ENCODE results near the gene TMPRSS6.

Gene TMPRSS6

DNA sequence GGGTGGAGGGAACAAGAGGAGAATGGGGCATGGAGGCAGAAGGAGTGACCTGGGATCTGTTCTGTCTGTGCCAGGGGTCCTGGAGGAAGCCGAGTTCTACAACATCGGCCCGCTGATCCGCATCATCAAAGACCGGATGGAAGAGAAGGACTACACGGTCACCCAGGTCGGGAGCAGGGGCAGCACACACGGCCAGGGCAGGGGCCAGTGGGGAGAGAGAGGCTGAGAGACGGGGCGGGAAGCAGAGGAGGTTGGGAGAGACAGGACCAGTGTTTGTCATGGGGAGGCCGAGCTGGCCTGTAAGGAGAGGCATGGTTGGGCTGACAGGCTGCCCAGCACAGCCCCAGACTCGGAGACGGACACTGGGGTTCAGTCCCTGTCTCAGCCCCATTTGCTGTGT lies 53.3 kb downstream of the TMPRSS6 start:
- Histone ChIP-seq H3K4me3 (ENCODE audit: low read depth, low read length, poor library complexity, severe bottlenecking) (no peak overlapping the region), H3K27ac (ENCODE audit: low read depth, low read length, poor library complexity, severe bottlenecking) (no peak overlapping the region), H3K9ac (ENCODE audit: low read length) (no peak overlapping the region), H3K79me2 (ENCODE audit: insufficient read depth, low read length) (no peaks in the 10 kb centered on the region), H3K36me3 (ENCODE audit: insufficient read depth, low read length) (no peaks in the 10 kb centered on the region), H2AFZ (ENCODE audit: low read length) (no peak overlapping the region), H3K9me2 (ENCODE audit: low read depth, low read length) (no peaks in the 10 kb centered on the region), H3K27me3 (ENCODE audit: insufficient read depth, low read length) (peaks cover 10% of the 10 kb centered on the region; the same call in 1 of the 2 replicates), H3K4me2 (ENCODE audit: low read length) (no peak overlapping the region), H3K9me3 (ENCODE audit: low read length) (no peaks in the 10 kb centered on the region), H3K4me1 (ENCODE audit: insufficient read depth, low read length, severe bottlenecking) (peaks cover 9% of the 10 kb centered on the region), H3F3A (ENCODE audit: insufficient read depth, low read length) (no peaks in the 10 kb centered on the region), H4K20me1 (ENCODE audit: insufficient read depth, low read length) (no peaks in the 10 kb centered on the region)
- TF ChIP-seq CTCF (IDR thresholded peaks at IDR 0.05; ENCODE audit: low read length), result no peak
- no peak for TF ChIP-seq EZH2 (IDR thresholded peaks at IDR 0.05; ENCODE audit: borderline replicate concordance, low read length)

DNA sequence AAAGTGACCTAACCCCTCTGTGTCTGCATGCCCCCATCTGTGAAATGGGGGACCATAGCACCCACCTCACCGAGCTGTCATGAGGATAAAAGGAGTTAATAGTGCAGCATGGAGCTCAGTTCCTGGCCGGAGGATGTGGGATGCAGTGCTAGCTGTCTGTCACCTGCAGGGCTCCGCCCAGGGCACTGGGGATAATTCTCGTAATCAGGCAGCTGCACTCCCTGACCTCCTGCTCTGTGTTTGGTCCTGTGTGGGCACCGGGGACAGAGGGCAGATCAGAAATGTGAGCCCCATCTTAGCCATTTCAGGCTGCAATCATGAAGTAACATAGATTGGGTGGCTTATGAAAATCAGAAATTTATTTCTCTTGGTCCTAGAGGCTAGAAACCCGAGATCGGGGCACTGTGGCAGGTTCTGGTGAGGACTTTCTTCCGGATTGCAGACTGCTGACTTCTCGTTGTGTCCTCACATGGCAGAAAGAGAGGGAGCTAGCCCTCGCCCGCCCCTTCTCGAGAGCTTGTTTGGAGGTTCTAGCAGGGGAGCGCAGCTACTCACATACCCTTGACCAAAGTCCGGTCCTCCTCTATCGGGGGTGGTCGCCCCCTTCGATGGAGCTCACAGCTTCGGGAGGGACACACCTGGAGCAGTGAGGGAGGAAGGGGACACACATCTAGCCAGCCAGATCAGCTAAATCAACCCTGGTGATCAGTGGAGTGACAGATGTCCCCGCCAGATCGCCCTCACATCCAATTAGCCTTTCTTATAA lies 54.7 kb downstream of the TMPRSS6 start:
- Histone ChIP-seq H3K9me2 (ENCODE audit: low read depth, low read length) (no peaks in the 10 kb centered on the region), H3K4me2 (ENCODE audit: low read length) (no peak overlapping the region), H3K79me2 (ENCODE audit: insufficient read depth, low read length) (no peaks in the 10 kb centered on the region), H3K27me3 (ENCODE audit: insufficient read depth, low read length) (peaks cover 5% of the 10 kb centered on the region; the same call in 1 of the 2 replicates), H2AFZ (ENCODE audit: low read length) (no peak overlapping the region), H3K4me1 (ENCODE audit: insufficient read depth, low read length, severe bottlenecking) (peaks cover 9% of the 10 kb centered on the region), H3K4me3 (ENCODE audit: low read depth, low read length, poor library complexity, severe bottlenecking) (no peak overlapping the region), H4K20me1 (ENCODE audit: insufficient read depth, low read length) (no peaks in the 10 kb centered on the region), H3K9ac (ENCODE audit: low read length) (no peak overlapping the region), H3K27ac (ENCODE audit: low read depth, low read length, poor library complexity, severe bottlenecking) (no peak overlapping the region), H3K9me3 (ENCODE audit: low read length) (no peaks in the 10 kb centered on the region), H3K36me3 (ENCODE audit: insufficient read depth, low read length) (no peaks in the 10 kb centered on the region), H3F3A (ENCODE audit: insufficient read depth, low read length) (no peaks in the 10 kb centered on the region)
- TF ChIP-seq CTCF (IDR thresholded peaks at IDR 0.05; ENCODE audit: low read length), result no peak
- no peak for TF ChIP-seq EZH2 (IDR thresholded peaks at IDR 0.05; ENCODE audit: borderline replicate concordance, low read length)

GRCh38 chr22:37054056-37054395 lies 55.5 kb downstream of the TMPRSS6 start:
- Histone ChIP-seq H3F3A (ENCODE audit: insufficient read depth, low read length) (no peaks in the 10 kb centered on the region), H3K27me3 (ENCODE audit: insufficient read depth, low read length) (peaks cover 5% of the 10 kb centered on the region; the same call in 1 of the 2 replicates), H3K4me3 (ENCODE audit: low read depth, low read length, poor library complexity, severe bottlenecking) (no peak overlapping the region), H3K4me2 (ENCODE audit: low read length) (no peak overlapping the region), H3K79me2 (ENCODE audit: insufficient read depth, low read length) (no peaks in the 10 kb centered on the region), H3K9ac (ENCODE audit: low read length) (no peak overlapping the region), H3K27ac (ENCODE audit: low read depth, low read length, poor library complexity, severe bottlenecking) (no peak overlapping the region), H3K4me1 (ENCODE audit: insufficient read depth, low read length, severe bottlenecking) (peaks cover 9% of the 10 kb centered on the region), H3K9me3 (ENCODE audit: low read length) (no peaks in the 10 kb centered on the region), H4K20me1 (ENCODE audit: insufficient read depth, low read length) (no peaks in the 10 kb centered on the region), H2AFZ (ENCODE audit: low read length) (no peak overlapping the region), H3K9me2 (ENCODE audit: low read depth, low read length) (no peaks in the 10 kb centered on the region), H3K36me3 (ENCODE audit: insufficient read depth, low read length) (no peaks in the 10 kb centered on the region)
- TF ChIP-seq CTCF (IDR thresholded peaks at IDR 0.05; ENCODE audit: low read length), result no peak
- TF ChIP-seq EZH2 (IDR thresholded peaks at IDR 0.05; ENCODE audit: borderline replicate concordance, low read length), result no peak
